ENCODE measurements around the gene CLMP. TPM values are rescaled to one million over a fixed set of nuclear protein-coding genes. Genes with fewer than 3 reads are reported as not detected.

Gene CLMP
- total RNA-seq, 2 donors from 2014 or later, result 48.3 to 126 TPM

DNA sequence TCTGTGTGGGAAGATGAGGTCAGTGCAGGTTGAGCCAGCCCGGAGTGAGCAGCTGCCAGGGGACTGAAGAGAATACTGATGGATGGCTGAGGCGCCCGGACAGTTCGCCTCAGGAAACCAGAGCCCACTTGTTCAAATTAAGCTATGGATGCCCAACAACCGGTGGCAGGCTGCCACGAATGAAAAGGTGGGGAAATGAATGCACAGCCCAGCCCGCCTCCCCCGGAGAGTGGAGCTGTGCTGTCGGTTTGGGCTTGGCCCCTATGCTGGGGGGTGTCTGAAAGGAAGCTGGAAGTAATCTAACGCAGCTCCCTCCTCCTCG is 155.0 kb downstream of the CLMP start:
- no peak for ATAC-seq (ENCODE audit: insufficient number of reproducible peaks, low FRiP score, low read depth)
- Histone ChIP-seq H3K27ac (no peak overlapping the region), H3K36me3 (no peaks in the 10 kb centered on the region), H3K27me3 (replicated peaks; ENCODE audit: insufficient read depth) (no peaks in the 10 kb centered on the region), H3K9me3 (no peaks in the 10 kb centered on the region), H3K4me3 (no peak overlapping the region), H3K4me1 (ENCODE audit: control insufficient read depth in 1 of 2, low read depth in 2 of 2) (no peaks in the 10 kb centered on the region)
- DNase-seq (ENCODE audit: low spot score), result no peak
- TF ChIP-seq CTCF (IDR thresholded peaks at IDR 0.05), result no peak

GRCh38 chr11:123035831-123036230 is 159.2 kb downstream of the CLMP start:
- no peak for DNase-seq (ENCODE audit: low spot score)
- H3K4me1 ChIP-seq (ENCODE audit: control insufficient read depth in 1 of 2, low read depth in 2 of 2), result no peaks in the 10 kb centered on the region
- ATAC-seq (ENCODE audit: insufficient number of reproducible peaks, low FRiP score, low read depth), result no peak
- H3K27me3 ChIP-seq (replicated peaks; ENCODE audit: insufficient read depth), result no peaks in the 10 kb centered on the region
- no peak overlapping the region for H3K27ac ChIP-seq
- H3K9me3 ChIP-seq, result no peaks in the 10 kb centered on the region
- H3K4me3 ChIP-seq, result no peak overlapping the region
- H3K36me3 ChIP-seq, result no peaks in the 10 kb centered on the region
- no peak for TF ChIP-seq CTCF (IDR thresholded peaks at IDR 0.05)

DNA sequence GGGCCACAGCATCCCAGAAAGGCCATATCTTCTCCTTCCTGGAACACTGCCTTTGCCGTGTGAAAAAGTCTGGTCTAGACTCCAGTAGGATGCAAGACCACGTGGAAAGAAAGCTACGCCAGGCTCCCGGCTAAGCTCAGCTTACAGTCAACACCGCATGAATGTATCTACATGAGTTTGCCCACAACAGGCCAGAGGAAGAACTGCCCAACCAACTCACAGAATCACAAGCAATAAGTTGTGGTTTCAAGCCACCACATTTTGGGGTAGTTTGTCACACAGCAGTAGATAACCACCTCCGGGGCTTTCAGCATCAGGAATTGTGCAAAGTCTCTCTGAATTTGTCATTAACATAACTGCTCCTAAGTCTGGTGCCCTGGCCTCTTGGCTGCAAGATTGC is 160.5 kb downstream of the CLMP start:
- Histone ChIP-seq H3K4me1 (ENCODE audit: control insufficient read depth in 1 of 2, low read depth in 2 of 2) (no peaks in the 10 kb centered on the region), H3K27ac (no peak overlapping the region), H3K27me3 (replicated peaks; ENCODE audit: insufficient read depth) (no peaks in the 10 kb centered on the region), H3K4me3 (no peak overlapping the region), H3K36me3 (no peaks in the 10 kb centered on the region), H3K9me3 (no peaks in the 10 kb centered on the region)
- ATAC-seq (ENCODE audit: insufficient number of reproducible peaks, low FRiP score, low read depth), result no peak
- no peak for DNase-seq (ENCODE audit: low spot score)
- TF ChIP-seq CTCF (IDR thresholded peaks at IDR 0.05), result no peak

DNA sequence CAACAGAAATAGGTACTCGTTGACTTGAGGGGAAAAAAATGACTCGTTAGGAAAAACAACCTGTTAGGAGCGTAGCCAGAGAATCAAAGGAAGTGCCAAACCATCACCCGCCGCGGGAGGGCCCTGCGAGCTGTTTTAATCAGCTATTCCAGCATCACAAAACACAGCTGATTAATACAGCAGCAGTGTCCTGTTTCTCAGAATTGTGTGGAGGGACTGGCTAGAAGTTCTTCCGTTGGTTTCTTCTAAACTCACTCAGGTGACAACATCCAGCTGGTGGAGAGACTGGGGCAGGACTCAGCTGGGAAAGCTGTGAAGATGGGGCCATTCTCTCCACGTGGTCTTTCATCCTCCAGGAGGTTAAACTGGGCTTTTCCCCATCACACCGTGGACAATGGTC is 161.2 kb downstream of the CLMP start:
- no peaks in the 10 kb centered on the region for H3K27me3 ChIP-seq (replicated peaks; ENCODE audit: insufficient read depth)
- no peak for TF ChIP-seq CTCF (IDR thresholded peaks at IDR 0.05)
- no peaks in the 10 kb centered on the region for H3K9me3 ChIP-seq
- no peaks in the 10 kb centered on the region for H3K4me1 ChIP-seq (ENCODE audit: control insufficient read depth in 1 of 2, low read depth in 2 of 2)
- H3K4me3 ChIP-seq, result no peak overlapping the region
- ATAC-seq (ENCODE audit: insufficient number of reproducible peaks, low FRiP score, low read depth) (no peak), DNase-seq (ENCODE audit: low spot score) (no peak)
- H3K36me3 ChIP-seq, result no peaks in the 10 kb centered on the region
- no peak overlapping the region for H3K27ac ChIP-seq

- H3K27ac ChIP-seq, result no peak overlapping the region
- H3K27me3 ChIP-seq (replicated peaks; ENCODE audit: insufficient read depth), result no peaks in the 10 kb centered on the region
- H3K36me3 ChIP-seq, result no peaks in the 10 kb centered on the region
- TF ChIP-seq CTCF (IDR thresholded peaks at IDR 0.05), result no peak
- DNase-seq (ENCODE audit: low spot score) (no peak), ATAC-seq (ENCODE audit: insufficient number of reproducible peaks, low FRiP score, low read depth) (no peak)
- H3K4me3 ChIP-seq, result no peak overlapping the region
- no peaks in the 10 kb centered on the region for H3K4me1 ChIP-seq (ENCODE audit: control insufficient read depth in 1 of 2, low read depth in 2 of 2)
- H3K9me3 ChIP-seq, result no peaks in the 10 kb centered on the region
These were observed 164.5 kb downstream of the CLMP start for GRCh38 chr11:123030517-123030916.

Data from thoracic aorta (tissue), 2 donors.